HG03060 (cell line): ENCODE results near the gene AJAP1.

ENCODE experiments used
- ATAC-seq: cut with Tn5 transposase; IDR thresholded peaks from one replicate; pipeline ENCODE4 v1.9.1; 2021; ENCODE audit warnings: low read depth, moderate number of reproducible peaks; ENCODE audit not compliant: unreplicated experiment

AJAP1 gene

DNA sequence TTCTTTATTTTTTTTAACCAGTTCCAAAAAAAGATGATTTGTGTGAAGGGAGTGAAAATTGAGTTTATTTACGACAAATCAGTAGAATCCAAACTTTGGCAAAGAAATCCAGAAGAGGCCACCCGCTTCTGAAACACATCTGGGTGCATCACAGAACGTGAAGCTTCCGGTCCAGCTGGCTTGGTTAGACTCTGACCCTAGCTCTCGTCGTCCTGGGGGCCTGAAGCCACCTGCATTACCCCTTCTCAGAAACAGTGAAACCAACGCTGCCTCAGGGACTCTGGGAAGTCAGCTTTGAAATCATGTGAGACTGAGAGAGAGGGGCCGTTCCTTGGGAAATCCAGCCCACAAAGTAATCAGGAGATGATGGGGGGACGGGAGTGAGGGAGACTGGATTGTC is 21.8 kb downstream of the AJAP1 start:
- no peak for ATAC-seq

DNA sequence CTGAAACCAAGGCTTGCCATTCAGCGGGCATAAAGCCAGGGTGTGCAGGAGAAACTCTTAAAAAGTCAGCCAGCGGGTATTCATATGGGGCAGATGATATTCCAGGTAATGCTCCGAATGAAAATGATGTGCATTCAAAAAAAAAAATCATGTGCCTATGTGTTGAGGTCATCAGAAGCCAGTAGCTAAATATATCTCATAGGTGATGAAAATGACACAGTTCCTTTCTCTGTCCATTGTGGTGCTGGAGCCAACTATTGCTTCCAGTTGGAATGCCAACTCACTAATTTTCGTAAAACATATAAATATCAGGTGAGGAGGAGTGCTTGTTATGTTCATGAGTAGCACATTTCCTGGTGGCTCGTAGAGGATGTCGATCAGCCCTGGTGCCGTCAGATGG is 23.2 kb downstream of the AJAP1 start:
- ATAC-seq, result no peak

DNA sequence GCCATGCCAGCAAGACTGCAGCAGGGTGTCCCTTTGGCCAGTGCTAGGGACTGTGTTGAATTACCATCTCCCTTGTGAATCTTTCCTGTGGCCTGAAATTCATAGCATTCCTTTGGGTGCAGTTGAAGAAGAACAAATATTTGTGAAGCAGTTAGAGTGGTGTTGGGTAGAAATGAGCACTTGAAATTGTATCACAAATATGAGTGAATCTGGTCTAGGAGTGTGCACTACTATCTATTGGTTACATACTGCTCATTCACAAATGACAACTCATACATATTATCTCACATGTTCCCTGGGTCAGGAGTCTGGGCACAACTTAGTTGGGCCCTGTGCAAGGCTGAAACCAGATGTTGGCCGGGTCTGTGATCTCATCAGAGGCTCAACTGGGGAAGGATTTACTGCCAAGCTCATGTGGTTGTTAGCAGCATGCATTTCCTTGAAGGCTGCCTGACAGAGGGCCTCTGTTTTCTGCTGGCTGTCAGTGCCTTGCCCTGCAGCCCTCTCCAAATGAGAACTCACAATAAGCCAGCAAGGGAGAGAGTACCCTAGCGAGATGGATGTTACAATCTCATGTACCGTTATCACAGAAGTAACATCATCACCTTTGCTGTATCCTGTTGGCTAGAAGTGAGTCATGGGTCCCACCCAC is 23.8 kb downstream of the AJAP1 start:
- no peak for ATAC-seq

DNA sequence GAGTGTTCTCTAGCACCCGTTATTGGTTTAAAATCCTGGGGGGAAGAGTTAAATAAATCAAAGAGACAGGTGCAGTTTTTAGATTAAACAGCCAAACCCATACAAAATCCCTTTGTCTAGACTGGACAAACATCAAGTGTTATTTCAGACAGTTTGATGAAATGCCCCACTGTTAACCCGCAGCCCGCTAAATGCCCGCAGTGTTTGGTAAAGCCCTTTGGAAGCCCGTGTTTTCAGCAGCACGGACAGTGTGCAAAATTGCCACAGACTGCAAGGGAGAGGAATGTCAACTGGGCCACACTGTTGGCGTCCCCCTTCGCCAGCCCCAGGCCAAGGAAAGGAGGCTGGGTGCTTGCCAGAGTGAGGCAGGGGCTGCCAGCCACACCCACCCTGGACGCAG is 26.6 kb downstream of the AJAP1 start:
- ATAC-seq, result no peak

DNA sequence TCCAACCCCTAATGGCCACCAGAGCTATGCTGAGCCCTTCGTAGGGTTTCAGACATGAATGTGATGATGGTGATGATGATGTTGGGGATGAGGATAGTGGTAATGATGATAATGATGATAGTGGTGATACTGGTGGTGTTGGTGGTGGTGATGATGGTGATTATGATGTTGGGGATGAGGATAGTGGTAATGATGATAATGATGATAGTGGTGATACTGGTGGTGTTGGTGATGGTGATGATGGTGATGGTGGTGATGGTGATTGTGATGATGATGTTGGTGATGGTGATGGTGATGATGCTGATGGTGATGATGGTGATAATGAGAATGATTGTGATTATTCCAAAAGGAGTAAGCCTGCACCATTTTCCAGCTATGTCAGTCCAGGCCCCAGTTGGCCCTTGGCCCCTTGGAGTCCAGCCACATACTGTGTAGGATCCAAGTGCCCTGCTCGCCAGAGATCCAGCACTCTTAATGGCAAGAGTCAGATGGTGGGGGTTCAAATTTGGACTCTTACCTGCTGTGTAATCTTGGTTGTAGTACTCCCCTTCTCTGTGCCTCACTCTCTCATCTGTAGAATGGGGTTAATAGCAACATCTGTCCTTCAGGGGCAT is 28.3 kb downstream of the AJAP1 start:
- no peak for ATAC-seq

GRCh38 chr1:4684136-4684535 is 29.7 kb downstream of the AJAP1 start:
- ATAC-seq, result no peak

GRCh38 chr1:4684864-4685522 is 30.6 kb downstream of the AJAP1 start:
- ATAC-seq, result no peak

GRCh38 chr1:4685523-4685865 is 31.1 kb downstream of the AJAP1 start:
- ATAC-seq, result no peak

- no peak for ATAC-seq
Observed at GRCh38 chr1:4687943-4688342, 33.5 kb downstream of the AJAP1 start.

- ATAC-seq, result no peak
Observed at GRCh38 chr1:4689271-4689935, 35.0 kb downstream of the AJAP1 start.

DNA sequence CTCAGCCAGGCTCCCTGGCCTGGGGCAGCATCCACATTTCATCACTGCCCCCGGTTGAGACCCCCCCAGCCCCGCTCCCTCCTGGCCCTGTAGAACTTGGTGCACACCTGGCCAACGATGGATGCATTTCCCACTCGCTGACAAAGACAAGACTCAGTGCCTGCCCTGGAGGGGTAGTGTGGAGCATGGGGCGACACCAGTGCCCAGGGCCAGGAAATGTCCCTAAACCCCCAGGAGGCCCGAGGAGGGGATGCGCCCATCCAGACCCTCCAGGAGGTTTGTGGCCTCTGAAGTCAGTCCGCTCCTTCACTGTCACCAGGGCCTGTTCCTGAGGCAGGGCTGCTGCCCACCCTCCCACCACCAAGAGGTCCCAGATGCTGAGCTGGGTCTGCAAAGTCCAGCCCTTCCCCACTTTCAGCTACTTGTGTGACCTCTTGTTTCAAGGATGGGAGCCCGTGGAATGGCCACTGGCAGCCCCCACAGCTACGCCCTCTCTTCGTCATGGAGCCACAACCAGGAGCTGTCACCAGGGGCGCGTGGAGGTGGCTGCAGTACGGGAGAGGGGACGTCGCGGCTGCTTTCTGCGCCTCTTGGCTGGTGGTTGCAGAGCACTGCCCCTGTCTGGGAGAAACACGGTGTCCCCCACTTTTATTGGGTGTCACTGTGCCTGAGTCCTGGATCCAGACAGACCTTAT is 35.7 kb downstream of the AJAP1 start:
- ATAC-seq, result no peak

GRCh38 chr1:4690951-4691675 is 36.7 kb downstream of the AJAP1 start:
- no peak for ATAC-seq

DNA sequence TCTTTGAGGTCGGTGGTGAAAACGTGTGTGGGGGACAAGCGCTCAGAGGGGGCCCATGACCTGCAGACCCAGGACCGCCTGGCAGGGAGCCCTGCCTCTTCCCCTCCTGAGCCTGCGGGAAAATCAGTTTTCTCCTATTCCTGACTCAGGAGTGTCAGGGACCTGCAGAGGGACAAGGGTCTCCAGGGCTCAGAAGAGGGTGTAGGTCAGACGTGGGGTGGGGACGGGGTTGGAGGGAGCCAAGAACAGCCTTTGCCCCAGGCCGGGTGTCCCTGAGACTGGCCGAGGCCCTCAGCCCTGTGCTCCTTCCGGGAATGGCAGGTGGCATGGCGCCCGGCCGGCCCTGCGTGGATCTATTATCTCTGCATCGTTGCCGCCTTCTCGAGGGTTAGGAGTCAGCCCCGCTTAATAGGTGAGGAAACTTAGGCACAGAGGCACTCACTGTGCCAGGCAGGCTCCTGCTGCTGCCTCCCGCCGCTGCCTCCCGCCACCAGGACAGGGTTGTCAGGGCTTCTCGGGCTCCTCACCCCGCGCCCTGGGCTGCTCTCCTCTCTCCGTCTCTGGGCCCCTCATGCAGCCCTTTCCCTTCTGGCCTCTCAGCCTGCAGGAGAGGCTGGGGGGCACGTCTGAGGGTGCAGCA is 37.5 kb downstream of the AJAP1 start:
- no peak for ATAC-seq

DNA sequence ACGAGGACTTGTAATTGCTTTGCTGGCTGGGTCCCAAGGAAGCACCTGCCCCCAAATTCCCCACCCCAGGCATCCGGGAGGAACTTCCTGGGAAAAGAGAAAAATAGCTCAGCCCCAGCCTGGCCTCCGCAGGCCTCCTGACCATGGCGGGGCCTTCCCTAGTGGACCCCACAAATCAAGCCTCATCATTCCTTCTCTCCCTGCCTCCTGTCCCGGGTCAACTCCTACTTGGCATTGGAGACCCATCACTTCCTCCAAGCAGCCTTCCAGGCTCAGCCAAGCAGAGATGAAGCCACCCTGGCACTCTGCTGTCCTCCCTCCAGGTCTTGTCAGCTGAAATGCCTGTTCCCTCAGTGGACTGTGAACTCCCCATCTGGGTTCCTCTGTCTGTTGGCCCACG is 38.0 kb downstream of the AJAP1 start:
- ATAC-seq, result no peak

DNA sequence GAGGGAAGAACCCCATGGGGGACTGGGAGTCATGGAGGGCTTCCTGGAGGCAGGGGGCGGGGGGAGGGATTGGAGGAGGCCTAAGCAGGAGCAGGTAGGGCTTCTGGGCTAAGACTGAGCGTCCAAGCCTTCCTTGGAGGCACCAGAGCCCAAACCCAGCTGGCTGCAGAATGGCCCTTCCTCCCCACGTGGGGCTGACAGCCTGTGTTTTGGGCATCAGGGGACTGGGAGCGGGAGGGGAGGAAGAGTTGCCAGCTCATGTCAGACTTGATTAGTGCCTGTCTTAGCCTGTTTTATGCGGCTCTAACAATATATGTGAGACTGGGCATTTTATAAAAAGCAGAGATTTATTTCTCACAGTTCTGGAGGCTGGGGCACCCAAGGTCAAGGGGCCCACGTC is 38.9 kb downstream of the AJAP1 start:
- ATAC-seq, result no peak

DNA sequence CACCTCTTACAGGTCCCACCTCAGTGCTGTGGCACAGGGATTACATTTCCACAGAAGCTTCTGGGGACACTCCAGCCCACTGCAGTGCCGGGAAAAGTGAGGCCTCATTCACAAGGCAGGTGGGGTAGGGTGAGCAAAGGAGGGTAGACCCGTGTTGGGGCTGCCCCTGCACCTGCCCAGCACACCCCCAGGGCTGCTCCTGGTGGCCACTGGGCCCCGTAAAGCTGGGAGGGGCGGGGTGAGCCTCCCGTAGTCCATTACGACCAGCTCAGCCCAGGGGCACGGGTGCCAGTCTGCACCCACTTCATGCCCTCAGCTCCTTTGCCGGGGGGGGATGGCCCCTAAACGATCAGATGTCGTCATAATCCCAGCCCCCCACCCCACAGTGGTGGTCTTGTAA is 39.5 kb downstream of the AJAP1 start:
- no peak for ATAC-seq

DNA sequence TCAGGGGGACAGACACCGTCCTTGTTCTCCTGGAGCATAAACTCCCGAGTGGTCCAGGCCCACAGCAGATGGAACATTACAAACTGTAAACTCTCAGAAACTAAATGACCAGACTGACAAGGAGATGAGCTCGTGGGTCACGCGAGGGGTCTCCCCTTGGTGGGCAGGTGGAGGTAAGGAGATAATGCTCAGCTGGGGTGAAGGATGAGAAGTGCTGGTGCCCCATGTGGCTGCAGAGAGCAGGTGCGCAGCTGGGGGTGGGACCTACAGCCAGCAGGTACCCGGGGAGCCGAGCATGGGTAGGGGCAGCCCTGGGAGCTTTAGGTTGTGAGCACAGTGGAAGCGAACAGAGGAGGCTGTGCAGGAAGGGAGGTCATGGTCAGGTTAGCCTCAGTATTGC is 40.1 kb downstream of the AJAP1 start:
- no peak for ATAC-seq

DNA sequence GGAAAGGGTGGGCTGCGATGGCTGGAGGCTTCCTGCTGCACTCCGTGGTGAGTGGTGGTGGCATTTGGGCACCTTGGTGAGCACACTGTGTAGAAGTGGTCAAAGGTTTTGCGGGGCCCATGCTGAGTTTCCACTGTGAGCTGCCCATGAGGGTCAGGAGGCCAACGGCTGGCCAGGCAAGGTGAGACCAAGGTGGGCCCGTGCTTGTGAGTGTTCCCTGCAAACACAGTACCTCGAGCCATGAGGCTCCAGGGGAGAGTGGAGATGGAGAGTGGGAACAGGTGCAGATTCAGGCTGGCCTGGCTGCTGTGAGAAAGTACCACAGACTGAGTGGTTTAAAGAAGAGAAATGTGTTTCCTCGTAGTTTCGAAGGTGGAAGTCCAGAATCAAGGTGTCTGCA is 40.8 kb downstream of the AJAP1 start:
- ATAC-seq, result no peak

DNA sequence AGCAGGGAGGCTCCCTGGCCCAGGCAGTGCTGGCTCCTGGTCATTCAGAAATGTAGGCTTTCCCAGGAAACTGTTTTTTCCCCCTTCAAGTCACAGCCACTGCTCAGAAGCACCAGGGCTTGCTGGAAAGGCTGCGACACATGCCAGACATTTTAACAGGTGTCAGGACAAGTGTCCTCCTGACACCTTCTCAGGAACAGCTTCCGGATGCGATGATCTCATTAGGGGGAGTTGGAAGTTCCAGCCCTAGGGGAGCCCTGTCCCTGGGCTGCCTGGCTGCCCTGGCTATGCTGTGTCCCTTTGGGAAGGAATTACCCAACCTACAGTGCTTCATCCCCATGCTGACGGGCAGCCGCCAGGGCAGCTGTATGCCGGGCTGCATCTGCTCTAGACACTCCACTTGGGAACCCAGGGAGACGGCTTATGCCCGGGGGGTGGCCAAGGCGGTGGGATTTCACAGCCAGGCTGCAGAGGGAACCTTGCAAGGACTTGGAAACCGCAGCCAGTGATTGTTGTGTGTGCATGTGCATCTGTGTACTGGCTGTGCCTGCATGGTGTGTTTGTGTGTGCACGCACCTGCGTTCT is 41.8 kb downstream of the AJAP1 start:
- ATAC-seq, result no peak

DNA sequence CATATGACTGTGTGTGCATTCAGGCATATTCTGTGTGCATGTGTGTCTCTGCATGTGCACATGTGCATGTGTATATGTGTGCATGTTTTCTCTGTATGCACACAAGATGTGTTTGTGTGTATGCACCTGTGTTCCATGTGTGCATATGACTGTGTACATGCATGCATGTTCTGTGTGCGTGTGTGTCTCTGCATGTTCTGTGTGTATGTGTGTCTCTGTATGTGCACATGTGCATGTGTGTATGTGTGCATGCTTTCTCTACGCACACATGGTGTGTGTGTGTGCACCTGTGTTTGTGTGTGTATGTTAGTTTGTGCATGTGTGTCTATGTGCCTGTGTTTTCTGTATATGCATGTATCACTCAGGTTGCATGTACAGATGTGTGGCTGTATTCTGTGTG is 42.3 kb downstream of the AJAP1 start:
- ATAC-seq, result no peak
